Neural progenitor cell (in vitro differentiated cells): ENCODE measurements around the gene SDHA. TPM values are rescaled to one million over a fixed set of nuclear protein-coding genes. Genes with fewer than 3 reads are reported as not detected.
"Not testable (repeated sequence)": the region's sequence is repeated elsewhere in the genome, so short reads cannot be mapped to it uniquely, and the experiment has no call there.

Source experiments
- DNase-seq: peaks from one replicate; pipeline ENCODE4 v3.0.0-alpha.2; 2016; ENCODE audit warnings: low spot score
- H2AFZ ChIP-seq: fragments of 200-600 bp; sonication (generic); replicated peaks from 2 replicates; pipeline ENCODE4 v1.6.1; 2016; ENCODE audit warnings: antibody characterized with exemption
- H3F3A ChIP-seq: fragments of 200-600 bp; sonication (generic); 2 replicates; pipeline ENCODE4 v1.6.1; 2016; ENCODE audit warnings: antibody characterized with exemption, low read depth
- H3K27ac ChIP-seq: fragments of 200-600 bp; sonication (generic); 2 replicates; pipeline ENCODE4 v1.5.1; 2016; ENCODE audit warnings: mild to moderate bottlenecking
- H3K27me3 ChIP-seq: fragments of 200-600 bp; sonication (generic); 2 replicates; pipeline ENCODE4 v1.6.1; 2016; ENCODE audit warnings: mild to moderate bottlenecking, moderate library complexity
- H3K36me3 ChIP-seq: fragments of 200-600 bp; sonication (generic); 2 replicates; pipeline ENCODE4 v1.5.1; 2016
- H3K4me1 ChIP-seq: fragments of 200-600 bp; sonication (generic); 2 replicates; pipeline ENCODE4 v1.6.1; 2016; ENCODE audit warnings: mixed run types
- H3K4me2 ChIP-seq: fragments of 200-600 bp; sonication (generic); 2 replicates; pipeline ENCODE4 v1.6.1; 2016
- H3K4me3 ChIP-seq: fragments of 200-600 bp; sonication (generic); 2 replicates; pipeline ENCODE4 v1.5.1; 2016
- H3K79me2 ChIP-seq: fragments of 200-600 bp; sonication (generic); 2 replicates; pipeline ENCODE4 v1.6.1; 2016; ENCODE audit warnings: low read depth
- H3K9ac ChIP-seq: fragments of 200-600 bp; sonication (generic); 2 replicates; pipeline ENCODE4 v1.6.1; 2016
- H3K9me3 ChIP-seq: fragments of 200-600 bp; sonication (generic); 2 replicates; pipeline ENCODE4 v1.5.1; 2016; ENCODE audit warnings: low read depth
- H4K20me1 ChIP-seq: fragments of 200-600 bp; sonication (generic); 2 replicates; pipeline ENCODE4 v1.6.1; 2016; ENCODE audit warnings: low read depth
- H3K27ac Mint-ChIP-seq: 3 replicates; pipeline ENCODE4 v1.8.0; 2021; ENCODE audit warnings: mixed read lengths
- H3K27me3 Mint-ChIP-seq: 2 replicates; pipeline ENCODE4 v1.8.0; 2022; ENCODE audit warnings: low read depth, mild to moderate bottlenecking, inconsistent platforms, moderate library complexity, mixed read lengths; ENCODE audit not compliant: insufficient read depth
- H3K36me3 Mint-ChIP-seq: 3 replicates; pipeline ENCODE4 v1.8.0; 2021; ENCODE audit warnings: mixed read lengths
- H3K4me1 Mint-ChIP-seq: 3 replicates; pipeline ENCODE4 v1.8.0; 2021; ENCODE audit warnings: mixed read lengths
- H3K4me3 Mint-ChIP-seq: 3 replicates; pipeline ENCODE4 v1.8.0; 2021; ENCODE audit warnings: mild to moderate bottlenecking, moderate library complexity, mixed read lengths
- H3K9me3 Mint-ChIP-seq: 3 replicates; pipeline ENCODE4 v1.8.0; 2020; ENCODE audit warnings: mixed read lengths
- total RNA-seq: library from RNA; depleted of rRNA; stranded (reverse); fragments of >200 nt; gene quantifications from 2 replicates; pipeline ENCODE4 v1.2.3, GENCODE V29; 2015; ENCODE audit warnings: low replicate concordance

Gene SDHA
- total RNA-seq, 1 donor from 2014 or later = 47.1 TPM

GRCh38 chr5:240550-240949, 22.4 kb downstream of the SDHA start:
- H3K79me2 ChIP-seq, H3K9me3 Mint-ChIP-seq, H3K4me3 Mint-ChIP-seq, H3K9ac ChIP-seq, H3K4me1 ChIP-seq, H3K4me2 ChIP-seq, H3K4me1 Mint-ChIP-seq, H3K9me3 ChIP-seq, DNase-seq, H3K36me3 ChIP-seq, H3K27me3 Mint-ChIP-seq, H3K27ac ChIP-seq, H3K27ac Mint-ChIP-seq, H4K20me1 ChIP-seq, H3K27me3 ChIP-seq, H2AFZ ChIP-seq, H3K4me3 ChIP-seq, H3F3A ChIP-seq: not testable (repeated sequence)
- H3K36me3 Mint-ChIP-seq = peaks cover 32% of the 10 kb centered on the region

GRCh38 chr5:241045-241669, 23.0 kb downstream of the SDHA start:
- H3K79me2 ChIP-seq, H3K4me3 Mint-ChIP-seq, H3F3A ChIP-seq, H3K36me3 ChIP-seq, H4K20me1 ChIP-seq, H3K27me3 Mint-ChIP-seq, H3K4me1 Mint-ChIP-seq, DNase-seq, H3K27me3 ChIP-seq, H3K4me3 ChIP-seq, H3K4me2 ChIP-seq, H3K9me3 ChIP-seq, H3K27ac ChIP-seq, H3K9me3 Mint-ChIP-seq, H3K9ac ChIP-seq, H2AFZ ChIP-seq, H3K27ac Mint-ChIP-seq, H3K4me1 ChIP-seq: not testable (repeated sequence)
- H3K36me3 Mint-ChIP-seq = peaks cover 32% of the 10 kb centered on the region

- not testable (repeated sequence) for H3F3A ChIP-seq, H3K4me3 Mint-ChIP-seq, H3K27ac Mint-ChIP-seq, H3K4me1 Mint-ChIP-seq, H3K9ac ChIP-seq, DNase-seq, H3K9me3 ChIP-seq, H3K27me3 ChIP-seq, H3K27ac ChIP-seq, H3K4me2 ChIP-seq, H3K27me3 Mint-ChIP-seq, H3K9me3 Mint-ChIP-seq, H3K4me1 ChIP-seq, H2AFZ ChIP-seq, H3K4me3 ChIP-seq, H4K20me1 ChIP-seq, H3K79me2 ChIP-seq
- peaks cover 33% of the 10 kb centered on the region for H3K36me3 Mint-ChIP-seq
- peaks cover 17% of the 10 kb centered on the region for H3K36me3 ChIP-seq
These were observed 25.7 kb downstream of the SDHA start for GRCh38 chr5:243683-244367.

- not testable (repeated sequence) for H3K4me1 ChIP-seq, H3K27ac ChIP-seq, H3K27me3 Mint-ChIP-seq, H3K9me3 Mint-ChIP-seq, H3K4me3 ChIP-seq, H3K4me3 Mint-ChIP-seq, H3K4me1 Mint-ChIP-seq, H4K20me1 ChIP-seq, H3K27me3 ChIP-seq, H3K27ac Mint-ChIP-seq, H3K4me2 ChIP-seq, H3K79me2 ChIP-seq, H3K9me3 ChIP-seq, H2AFZ ChIP-seq, H3K9ac ChIP-seq, DNase-seq, H3F3A ChIP-seq
- peaks cover 16% of the 10 kb centered on the region for H3K36me3 ChIP-seq
- H3K36me3 Mint-ChIP-seq = peaks cover 26% of the 10 kb centered on the region
These were observed 27.6 kb downstream of the SDHA start for GRCh38 chr5:245717-246116.

GRCh38 chr5:250396-250795, 32.3 kb downstream of the SDHA start:
- H3K4me1 Mint-ChIP-seq, H3F3A ChIP-seq, H2AFZ ChIP-seq, H3K27ac Mint-ChIP-seq, H3K79me2 ChIP-seq, H3K27me3 Mint-ChIP-seq, H3K4me1 ChIP-seq, H3K27me3 ChIP-seq, H3K27ac ChIP-seq, H3K9me3 ChIP-seq, H3K4me2 ChIP-seq, H3K4me3 Mint-ChIP-seq, H3K4me3 ChIP-seq, H3K9me3 Mint-ChIP-seq, H3K9ac ChIP-seq, DNase-seq, H4K20me1 ChIP-seq: not testable (repeated sequence)
- peaks cover 22% of the 10 kb centered on the region for H3K36me3 Mint-ChIP-seq
- H3K36me3 ChIP-seq = peaks cover 16% of the 10 kb centered on the region

- H3K9me3 ChIP-seq, H2AFZ ChIP-seq, DNase-seq, H3K27ac Mint-ChIP-seq, H3K4me3 ChIP-seq, H3F3A ChIP-seq, H4K20me1 ChIP-seq, H3K27me3 Mint-ChIP-seq, H3K4me3 Mint-ChIP-seq, H3K27me3 ChIP-seq, H3K4me2 ChIP-seq, H3K27ac ChIP-seq, H3K4me1 ChIP-seq, H3K79me2 ChIP-seq, H3K9me3 Mint-ChIP-seq, H3K4me1 Mint-ChIP-seq, H3K9ac ChIP-seq: not testable (repeated sequence)
- H3K36me3 ChIP-seq = peaks cover 16% of the 10 kb centered on the region
- H3K36me3 Mint-ChIP-seq = peaks cover 25% of the 10 kb centered on the region
These were observed 32.9 kb downstream of the SDHA start for GRCh38 chr5:251016-251415.

- not testable (repeated sequence) for DNase-seq, H3K27ac ChIP-seq, H3K9ac ChIP-seq, H3K27ac Mint-ChIP-seq, H2AFZ ChIP-seq, H4K20me1 ChIP-seq, H3K9me3 ChIP-seq, H3K9me3 Mint-ChIP-seq, H3K79me2 ChIP-seq, H3K4me3 Mint-ChIP-seq, H3K27me3 Mint-ChIP-seq, H3K27me3 ChIP-seq, H3K4me1 ChIP-seq, H3K4me3 ChIP-seq, H3K4me2 ChIP-seq, H3F3A ChIP-seq, H3K4me1 Mint-ChIP-seq
- H3K36me3 ChIP-seq = peaks cover 16% of the 10 kb centered on the region
- H3K36me3 Mint-ChIP-seq = peaks cover 29% of the 10 kb centered on the region
These were observed 33.4 kb downstream of the SDHA start for GRCh38 chr5:251538-251937.

GRCh38 chr5:251975-252374, 33.9 kb downstream of the SDHA start:
- peaks cover 19% of the 10 kb centered on the region for H3K36me3 ChIP-seq
- not testable (repeated sequence) for H3K4me1 ChIP-seq, H3K79me2 ChIP-seq, H3K27ac Mint-ChIP-seq, H3K4me3 ChIP-seq, H3K9me3 Mint-ChIP-seq, H3K4me1 Mint-ChIP-seq, H3K4me3 Mint-ChIP-seq, DNase-seq, H3K27me3 Mint-ChIP-seq, H3K27me3 ChIP-seq, H3K9ac ChIP-seq, H4K20me1 ChIP-seq, H3F3A ChIP-seq, H3K4me2 ChIP-seq, H3K9me3 ChIP-seq, H3K27ac ChIP-seq, H2AFZ ChIP-seq
- peaks cover 33% of the 10 kb centered on the region for H3K36me3 Mint-ChIP-seq
